ENCODE measurements around the gene PDZD7.
A peak's percentile ranks its signal among the peaks of the same experiment; 100 is the strongest.

The PDZD7 gene

DNA sequence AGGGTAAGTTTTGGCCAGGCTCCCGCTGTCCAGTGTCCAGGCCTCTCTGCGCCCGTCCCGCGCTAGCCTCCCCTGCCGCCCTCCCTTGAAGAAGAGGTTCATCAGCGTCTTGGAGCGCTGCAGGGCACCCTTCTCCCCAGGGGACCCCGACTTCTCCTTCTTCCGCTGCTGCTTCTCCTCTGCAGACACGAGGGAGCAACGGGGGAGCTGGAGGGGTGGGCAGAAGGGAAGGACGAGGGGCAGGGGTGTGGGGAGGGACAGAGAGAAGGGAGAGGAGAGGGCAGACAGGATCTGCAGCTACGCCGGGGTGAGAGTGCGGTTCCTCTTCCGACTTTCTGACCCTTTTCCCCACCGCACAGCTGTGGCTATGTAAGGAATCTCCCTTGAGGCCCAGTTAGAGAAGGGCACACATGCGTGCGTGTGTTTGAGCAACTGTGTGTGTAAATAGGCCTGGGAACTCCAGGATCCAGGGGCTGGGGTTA, 12.8 kb downstream of the PDZD7 start:
- DNase-seq (ENCODE audit: low read depth) = no peak

DNA sequence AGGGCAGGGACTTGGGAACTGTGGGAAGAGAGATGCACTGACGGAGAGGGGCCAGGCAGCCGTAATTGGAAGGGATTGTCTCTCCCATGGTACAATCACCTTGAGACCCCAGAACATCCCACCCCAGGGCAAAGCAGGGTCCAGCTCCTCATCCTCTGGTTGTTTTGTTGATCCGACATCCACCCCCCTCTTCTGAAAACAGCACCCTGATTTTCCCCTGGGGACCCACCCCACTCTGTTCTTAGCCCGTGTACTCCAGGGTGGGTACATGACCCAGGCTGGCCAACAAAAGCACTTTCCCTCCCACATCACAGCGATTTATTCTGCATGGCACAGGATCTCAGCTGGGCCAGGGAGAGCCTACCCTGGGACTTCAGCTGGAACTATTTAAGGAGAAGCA, 14.1 kb downstream of the PDZD7 start:
- DNase-seq (ENCODE audit: low read depth) = no peak

DNA sequence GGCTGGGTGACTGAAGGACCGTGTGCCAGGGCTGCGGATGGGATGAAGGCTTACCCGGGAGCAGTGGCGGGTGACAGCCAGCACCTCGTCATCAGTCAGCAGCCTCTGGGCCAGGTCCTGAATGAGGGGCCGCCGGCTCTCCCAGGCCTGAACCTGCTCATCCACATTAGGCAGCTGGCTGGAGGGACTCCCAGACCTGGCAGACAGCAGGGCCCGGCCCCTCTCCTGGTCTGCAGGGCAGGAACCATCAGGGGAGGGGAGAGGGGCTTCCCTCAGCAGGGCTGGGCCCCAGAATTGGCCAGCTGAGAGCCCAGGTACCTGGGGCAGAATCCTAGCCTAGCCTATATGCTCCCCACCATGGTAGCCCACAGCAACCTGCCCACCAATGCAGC, 15.4 kb downstream of the PDZD7 start:
- DNase-seq (ENCODE audit: low read depth) = no peak

DNA sequence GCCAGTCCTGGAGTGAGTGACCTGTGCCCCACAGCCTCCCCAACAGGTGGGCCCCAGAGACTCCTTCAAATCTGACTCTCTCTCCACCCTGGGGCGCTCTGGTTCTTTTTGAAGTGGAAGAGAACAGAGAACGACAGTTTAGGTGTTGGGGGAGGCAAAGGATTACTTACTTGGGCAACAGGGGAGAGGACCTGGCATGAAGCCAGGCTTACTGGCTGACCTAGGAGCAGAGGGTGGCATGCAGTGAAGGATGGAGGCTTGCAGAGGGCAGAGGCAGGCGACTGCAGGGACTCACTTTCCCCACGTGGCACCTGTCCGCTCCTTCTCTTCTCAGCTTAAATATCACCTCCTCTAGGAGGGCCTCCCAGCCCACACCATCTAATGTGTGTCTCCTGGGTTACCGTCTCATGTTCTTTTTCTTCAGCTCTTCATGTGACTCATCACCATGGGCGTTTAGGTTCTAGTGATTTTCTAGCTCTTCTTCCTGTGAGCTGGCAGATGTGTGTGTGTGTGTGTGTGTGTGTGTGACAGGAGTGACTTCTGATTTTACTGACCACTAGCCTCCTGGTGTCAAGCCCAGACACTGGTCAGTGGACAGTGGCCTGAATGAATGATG, 15.9 kb downstream of the PDZD7 start:
- no peak for DNase-seq (ENCODE audit: low read depth)

DNA sequence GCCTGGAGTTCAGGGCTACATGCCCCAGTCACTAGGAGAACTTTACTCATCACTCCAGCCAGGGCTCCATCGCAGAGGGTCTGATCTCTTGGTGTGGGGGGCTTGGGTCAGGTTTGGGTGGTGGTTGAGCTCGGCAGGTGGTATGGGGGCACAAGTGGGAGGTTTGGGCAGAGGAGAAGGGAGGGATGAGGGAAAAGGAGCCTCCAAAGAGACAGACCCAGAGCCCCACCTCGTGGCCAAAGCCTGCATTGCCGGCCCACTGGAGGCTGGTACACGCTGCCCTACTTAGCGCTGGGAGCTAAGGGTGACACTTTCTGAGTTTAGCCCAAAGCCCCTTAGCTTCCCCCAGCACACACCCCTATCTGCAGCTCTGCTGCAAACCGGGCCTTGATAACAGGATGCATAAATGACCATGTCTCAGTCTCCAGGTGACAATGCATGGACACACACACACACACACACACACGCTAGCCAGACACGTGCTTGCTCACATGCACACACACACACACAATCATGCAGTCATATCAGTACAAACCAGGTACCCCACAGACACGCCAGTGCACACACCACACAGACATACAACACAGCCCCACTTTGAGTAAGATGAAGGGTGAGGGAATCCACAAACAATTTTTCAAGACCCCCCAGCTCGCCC, 16.6 kb downstream of the PDZD7 start:
- peak; percentile 61 for DNase-seq (ENCODE audit: low read depth)

DNA sequence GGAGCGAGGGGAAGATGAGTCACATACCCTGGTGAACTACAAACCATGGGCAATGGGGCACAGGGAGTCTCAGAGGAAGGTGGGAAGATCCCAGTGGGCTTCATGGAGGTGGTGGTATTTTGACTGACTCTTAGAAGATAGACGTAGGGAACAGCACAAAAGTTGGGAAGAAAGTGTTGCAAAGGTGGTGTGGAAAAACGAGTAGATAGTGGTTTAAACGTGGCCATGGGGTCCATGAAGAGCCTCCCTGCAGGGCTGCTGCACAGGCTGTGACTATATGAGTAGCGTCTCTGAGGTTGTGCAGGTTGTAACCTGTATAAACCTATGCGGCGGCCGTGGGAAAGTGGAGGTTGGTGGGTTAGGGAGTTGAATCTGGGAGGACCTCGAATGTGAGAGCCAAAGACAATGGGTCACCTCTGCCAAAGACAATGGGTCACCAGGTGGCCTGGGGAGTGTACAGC, 17.5 kb downstream of the PDZD7 start:
- DNase-seq (ENCODE audit: low read depth) = no peak

DNA sequence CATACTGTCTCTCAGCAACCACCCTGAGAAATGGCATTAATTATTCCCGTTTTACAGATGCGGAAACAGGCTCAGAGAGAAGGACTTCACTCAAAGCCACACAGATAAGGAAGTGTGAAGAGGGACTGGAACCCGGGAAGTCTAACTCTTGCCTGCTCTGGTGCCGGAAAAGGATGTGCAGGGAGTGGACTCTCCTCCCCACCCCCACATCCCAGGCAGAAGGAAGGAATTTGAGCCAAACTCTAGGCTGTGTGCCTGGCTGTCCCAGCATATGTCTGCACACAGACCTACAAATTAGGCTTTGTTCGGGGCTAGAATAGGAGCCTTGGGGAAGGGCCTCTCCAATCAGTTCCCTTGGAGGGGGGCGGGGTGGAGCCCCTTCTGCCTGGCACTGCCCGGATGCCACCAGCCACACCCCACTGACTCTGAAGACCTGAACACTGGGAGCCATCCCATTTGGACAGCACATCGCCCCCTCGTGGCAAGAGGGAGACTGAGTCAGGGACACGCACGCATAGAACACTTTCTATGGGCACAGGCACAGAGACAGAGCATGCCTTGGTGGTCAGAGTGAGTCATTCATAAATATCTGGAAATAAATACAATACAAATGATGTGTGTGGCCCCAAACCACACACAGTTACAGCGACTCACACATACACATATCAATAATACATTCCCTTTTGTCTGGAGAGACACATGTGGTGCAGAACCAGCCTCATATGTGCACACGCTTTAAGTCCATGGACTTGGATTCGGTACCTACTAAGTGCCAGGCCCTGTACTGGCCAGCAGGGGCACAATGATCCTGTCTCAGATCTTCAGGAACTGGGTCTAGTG, 18.2 kb downstream of the PDZD7 start:
- peak; percentile 69 for DNase-seq (ENCODE audit: low read depth)

DNA sequence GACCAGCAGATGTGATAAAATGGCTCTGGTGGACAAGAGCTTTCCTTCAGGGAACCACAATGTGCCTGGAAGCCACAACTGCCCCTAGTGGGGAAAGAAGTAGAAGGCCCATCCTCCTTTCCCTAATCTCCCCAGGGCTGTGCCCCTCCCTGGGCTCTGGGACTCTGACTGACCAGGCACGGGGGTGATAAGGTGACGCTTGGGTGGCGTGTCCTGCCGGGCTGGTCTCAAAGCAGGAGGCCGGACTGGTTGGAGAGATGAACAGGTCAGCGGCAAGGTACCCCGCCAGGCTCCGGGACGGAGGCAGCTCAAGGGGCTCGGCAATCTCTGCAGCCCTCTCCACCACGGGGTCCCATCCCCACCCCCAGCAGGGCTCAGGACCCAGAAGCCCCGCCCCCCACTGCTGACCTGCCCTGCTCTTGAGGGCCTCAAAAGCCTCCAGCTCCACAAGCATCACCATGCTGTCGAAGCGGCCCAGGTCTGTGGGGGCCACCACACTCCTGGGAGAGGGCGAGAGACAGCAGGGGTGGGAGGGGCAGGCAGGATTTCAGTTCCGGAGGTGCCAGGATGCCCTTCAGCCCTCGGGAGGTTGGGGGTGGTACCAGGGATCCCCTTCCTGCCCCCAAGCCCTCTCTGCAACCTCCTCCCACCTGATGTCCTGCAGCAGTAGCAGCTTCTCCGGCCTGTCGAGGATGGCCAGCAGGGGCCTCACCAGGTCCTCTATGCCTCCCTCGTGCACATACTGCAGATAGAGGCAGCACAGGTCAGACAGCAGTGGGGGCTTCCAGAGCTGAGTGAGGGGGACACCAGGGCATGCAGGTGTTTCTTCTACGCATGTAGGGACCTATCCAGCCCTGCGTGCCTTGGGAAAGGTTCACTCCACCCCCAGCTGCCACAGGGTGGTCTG, 19.2 kb downstream of the PDZD7 start:
- no peak for DNase-seq (ENCODE audit: low read depth)

DNA sequence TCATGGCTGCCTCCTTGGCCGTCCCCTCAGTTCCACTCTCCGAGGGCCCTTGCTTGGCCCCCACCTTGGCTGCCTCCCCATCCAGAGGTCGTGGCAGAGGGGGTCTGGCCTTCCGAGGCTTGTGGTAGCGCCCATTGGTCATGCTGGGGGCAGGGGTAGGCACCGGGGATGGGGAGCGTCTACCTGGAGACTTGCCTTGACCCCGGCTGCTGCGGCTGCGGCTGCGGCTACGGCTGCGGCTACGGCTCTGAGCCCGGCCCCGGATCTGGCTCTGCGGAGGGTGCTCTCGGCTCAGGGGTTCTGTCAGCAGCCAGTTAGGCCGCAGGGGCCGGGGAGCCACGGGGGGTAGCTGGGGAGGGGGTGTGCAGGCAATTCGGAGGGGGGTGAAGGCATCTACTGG, 20.6 kb downstream of the PDZD7 start:
- DNase-seq (ENCODE audit: low read depth) = no peak

DNA sequence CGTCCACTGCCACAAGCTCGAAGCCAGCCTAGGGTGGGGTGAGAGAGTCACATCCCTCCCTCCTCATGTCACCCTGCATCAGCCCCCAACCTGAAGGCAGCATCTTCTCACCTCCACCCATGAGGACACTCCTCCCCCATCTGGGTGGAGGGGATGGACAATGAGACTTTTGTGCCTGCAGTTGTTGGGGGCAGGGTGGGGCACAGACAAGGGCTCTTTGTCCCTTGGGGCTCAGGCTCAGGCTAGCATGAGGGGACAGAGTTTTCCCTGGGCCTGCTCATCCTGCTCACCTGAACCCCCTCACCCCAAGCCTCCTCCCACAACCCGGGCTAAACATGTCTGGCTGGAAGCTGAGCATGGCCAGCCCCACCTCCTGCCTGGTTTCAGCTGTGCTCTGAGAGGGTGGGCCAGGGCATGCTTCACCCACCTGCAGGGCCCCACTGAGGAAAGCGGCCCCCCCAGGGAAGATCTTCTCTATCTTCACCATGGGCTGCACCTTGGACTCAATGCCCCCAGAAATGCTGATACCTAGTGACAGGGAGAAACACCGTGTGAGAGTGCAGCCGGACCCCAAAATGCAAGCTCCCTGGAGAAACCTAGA, 22.0 kb downstream of the PDZD7 start:
- DNase-seq (ENCODE audit: low read depth) = no peak

DNA sequence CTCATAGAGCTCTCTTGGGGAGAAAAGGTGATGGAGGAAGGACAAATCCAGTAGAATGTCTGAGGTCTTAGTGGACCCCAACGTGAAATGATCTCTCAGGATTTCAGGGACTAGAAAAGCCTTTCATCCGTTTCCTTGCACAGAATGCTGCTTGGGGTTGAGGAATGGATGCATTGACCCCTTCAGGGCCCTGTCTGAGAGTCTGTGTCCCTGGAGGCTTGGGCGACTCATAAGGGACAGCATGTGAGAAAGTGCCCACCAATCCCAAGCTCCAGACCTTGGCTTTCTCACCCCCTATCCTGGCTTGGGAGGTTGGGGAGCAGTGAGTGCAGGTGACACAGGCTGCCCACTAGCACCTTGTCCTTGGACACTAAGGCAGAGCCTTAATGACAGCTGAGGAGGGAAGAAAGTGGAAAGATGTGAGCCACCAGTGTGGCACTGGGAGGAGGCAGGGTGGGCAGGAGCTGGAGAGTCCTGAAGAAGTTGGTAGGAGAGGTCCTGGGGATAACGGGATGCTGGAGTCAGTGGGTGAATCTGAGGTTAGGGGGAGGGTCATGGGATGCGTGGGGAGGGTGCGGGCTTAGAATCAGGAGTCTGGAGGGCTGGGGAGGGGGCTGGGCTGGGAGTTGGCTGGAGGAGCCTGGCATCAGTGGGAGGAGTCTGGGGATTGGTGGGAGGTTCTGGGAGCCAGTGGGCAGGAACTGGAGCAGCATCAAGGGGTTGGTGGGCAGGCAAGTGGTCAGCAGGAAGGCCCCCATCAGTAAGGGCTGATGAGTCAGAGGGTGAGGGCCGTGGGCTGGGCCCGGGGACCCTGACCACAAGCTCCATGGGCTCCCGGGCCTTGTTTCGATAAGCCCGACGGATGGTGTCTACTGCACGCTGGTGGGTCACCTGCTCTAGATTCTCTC, 22.8 kb downstream of the PDZD7 start:
- DNase-seq (ENCODE audit: low read depth) = no peak

DNA sequence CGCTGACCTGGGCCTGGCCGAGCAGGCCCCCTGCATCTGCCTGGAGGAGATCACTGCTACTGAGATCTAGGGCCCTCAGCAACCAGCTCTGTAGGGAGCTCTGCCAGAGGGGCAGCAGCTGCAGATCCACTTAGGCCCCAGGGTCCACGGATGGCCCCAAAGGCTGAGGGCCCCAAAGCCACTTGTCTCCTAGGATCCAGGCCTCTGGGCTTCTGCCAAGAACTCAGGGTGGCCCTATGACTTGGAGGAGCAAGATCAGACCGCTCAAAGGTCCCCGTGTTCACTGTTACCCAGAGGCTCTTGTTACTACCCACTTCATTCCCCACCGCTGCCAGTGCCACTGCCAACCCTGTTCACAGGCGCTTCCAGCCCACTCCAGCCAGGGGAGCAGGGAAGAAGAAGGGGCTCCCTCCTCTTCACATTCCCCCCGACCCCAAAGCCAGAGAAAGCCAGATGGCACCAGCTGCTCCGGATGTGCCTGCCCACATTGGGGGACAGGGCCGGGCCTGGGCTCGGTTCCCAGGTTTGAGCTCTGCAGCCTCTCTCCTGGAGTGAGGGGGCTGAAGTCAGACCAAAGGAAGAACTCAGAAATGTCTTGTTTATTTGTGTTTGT, 23.7 kb downstream of the PDZD7 start:
- DNase-seq (ENCODE audit: low read depth) = no peak

DNA sequence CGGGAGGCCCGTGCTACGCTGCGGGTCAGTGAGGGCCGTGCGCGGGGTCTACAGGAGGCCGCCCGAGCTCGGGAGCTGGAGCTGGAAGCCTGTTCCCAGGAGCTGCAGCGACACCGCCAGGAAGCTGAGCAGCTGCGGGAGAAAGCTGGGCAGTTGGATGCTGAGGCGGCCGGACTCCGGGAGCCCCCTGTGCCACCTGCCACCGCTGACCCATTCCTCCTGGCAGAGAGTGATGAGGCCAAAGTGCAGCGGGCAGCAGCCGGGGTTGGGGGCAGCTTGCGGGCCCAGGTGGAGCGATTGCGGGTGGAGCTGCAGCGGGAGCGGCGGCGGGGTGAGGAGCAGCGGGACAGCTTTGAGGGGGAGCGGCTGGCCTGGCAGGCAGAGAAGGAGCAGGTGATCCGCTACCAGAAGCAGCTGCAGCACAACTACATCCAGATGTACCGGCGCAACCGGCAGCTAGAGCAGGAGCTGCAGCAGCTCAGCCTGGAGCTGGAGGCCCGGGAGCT, 24.3 kb downstream of the PDZD7 start:
- no peak for DNase-seq (ENCODE audit: low read depth)

DNA sequence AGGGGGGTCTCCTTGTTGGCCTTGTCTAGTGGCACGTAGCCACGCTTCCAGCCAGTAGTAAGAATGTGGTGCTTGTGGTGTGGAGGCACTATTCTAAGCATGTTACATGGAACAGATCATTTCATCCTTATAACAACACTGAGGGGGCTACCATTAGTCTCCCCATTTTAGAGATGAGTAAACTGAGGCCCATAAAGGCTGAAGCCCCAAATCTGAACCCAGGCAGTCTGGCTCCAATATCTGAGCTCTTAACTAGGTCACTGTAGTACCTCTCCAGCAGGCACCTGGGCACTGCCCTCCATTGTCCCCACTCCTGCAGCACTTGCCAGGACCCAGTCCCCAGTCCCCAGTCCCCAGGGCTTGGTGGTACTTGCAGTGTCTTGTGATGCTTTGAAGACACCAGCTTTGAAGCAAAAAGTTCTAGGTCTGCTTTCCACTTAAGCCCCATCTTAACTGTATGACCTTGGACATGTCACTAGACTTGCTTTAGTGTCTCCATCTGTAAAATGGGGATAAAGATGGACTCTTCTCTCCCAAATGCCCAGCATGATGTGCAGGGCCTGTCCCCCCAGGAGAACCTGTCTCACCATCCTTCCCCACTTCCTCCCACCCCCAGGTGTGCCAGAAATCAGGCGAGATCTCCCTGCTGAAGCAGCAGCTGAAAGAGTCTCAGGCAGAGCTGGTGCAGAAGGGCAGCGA, 24.9 kb downstream of the PDZD7 start:
- no peak for DNase-seq (ENCODE audit: low read depth)

DNA sequence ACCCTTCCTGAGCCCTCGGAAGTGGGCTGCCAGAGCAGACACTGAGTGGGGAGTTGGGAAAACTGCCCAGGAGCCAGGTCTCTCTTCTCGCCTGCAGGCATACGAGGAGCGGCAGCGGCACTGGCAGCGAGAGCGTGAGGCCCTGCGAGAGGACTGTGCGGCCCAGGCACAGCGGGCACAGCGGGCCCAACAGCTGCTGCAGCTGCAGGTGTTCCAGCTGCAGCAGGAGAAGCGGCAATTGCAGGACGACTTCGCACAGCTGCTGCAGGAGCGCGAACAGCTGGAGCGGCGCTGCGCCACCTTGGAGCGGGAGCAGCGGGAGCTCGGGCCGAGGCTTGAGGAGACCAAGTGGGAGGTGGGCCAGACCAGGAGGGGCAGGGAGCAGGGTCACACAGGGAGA, 25.6 kb downstream of the PDZD7 start:
- DNase-seq (ENCODE audit: low read depth) = no peak

DNA sequence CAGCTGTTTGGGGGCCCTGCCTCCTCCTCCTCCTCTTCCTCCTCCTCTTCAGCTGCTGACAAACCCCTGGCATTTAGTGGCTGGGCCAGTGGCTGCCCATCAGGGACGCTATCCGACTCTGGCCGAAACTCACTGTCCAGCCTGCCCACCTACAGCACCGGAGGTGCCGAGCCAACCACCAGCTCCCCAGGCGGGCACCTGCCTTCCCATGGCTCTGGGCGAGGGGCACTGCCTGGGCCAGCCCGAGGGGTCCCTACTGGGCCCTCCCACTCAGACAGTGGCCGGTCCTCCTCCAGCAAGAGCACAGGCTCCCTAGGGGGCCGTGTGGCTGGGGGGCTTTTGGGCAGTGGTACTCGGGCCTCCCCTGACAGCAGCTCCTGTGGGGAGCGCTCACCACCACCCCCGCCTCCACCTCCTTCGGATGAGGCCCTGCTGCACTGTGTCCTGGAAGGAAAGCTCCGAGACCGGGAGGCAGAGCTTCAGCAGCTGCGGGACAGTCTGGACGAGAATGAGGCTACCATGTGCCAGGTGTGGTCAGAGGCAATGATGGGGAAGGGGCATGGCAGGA, 27.2 kb downstream of the PDZD7 start:
- no peak for DNase-seq (ENCODE audit: low read depth)

DNA sequence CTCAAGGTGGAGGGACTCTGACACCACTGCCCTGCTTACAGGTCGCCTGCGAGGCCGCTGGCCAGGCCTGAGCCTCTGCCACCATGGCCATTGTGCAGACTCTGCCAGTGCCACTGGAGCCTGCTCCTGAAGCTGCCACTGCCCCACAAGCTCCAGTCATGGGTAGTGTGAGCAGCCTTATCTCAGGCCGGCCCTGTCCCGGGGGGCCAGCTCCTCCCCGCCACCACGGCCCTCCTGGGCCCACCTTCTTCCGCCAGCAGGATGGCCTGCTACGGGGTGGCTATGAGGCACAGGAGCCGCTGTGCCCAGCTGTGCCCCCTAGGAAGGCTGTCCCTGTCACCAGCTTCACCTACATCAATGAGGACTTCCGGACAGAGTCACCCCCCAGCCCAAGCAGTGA, 28.5 kb downstream of the PDZD7 start:
- DNase-seq (ENCODE audit: low read depth) = no peak

DNA sequence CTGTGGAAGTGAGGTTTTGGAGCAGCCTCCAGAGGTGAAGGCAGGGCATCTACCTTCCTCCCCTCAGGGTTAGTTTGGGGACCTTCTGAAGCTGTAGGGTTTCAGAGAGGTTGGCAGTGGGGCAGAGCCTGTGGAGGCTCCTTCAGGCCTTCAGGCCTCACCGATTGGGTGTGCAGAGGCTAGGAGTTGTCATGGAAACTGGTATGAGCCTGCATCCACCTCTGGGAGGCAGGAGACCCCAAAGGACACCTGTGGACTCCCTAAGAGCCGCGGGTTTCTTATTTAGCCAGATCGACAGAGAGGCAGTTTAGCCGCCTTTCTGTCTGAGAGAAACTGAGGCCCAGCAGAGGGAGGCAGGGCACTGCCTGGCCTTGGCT, 29.3 kb downstream of the PDZD7 start:
- DNase-seq (ENCODE audit: low read depth) = no peak

All from activated T-helper 9 cell treated with anti-CD3 and anti-CD28 coated beads, Interleukin-2, amount 50 U/mL, for 16 hours (primary cell).